ENCODE data around the gene LYRM7. TPM values are rescaled to one million over a fixed set of nuclear protein-coding genes. Genes with fewer than 3 reads are reported as not detected.
"Not testable (repeated sequence)": the region's sequence is repeated elsewhere in the genome, so short reads cannot be mapped to it uniquely, and the experiment has no call there.

Gene LYRM7
- 10 to 100 TPM; 16.8 to 18.9 TPM for total RNA-seq
- long read RNA-seq, full-length matches to known transcripts: 38 of 44 reads
- long read RNA-seq, partial matches to known transcripts: 0 of 44 reads
- long read RNA-seq, other reads (novel, unspliced or antisense): 6 of 44 reads

DNA sequence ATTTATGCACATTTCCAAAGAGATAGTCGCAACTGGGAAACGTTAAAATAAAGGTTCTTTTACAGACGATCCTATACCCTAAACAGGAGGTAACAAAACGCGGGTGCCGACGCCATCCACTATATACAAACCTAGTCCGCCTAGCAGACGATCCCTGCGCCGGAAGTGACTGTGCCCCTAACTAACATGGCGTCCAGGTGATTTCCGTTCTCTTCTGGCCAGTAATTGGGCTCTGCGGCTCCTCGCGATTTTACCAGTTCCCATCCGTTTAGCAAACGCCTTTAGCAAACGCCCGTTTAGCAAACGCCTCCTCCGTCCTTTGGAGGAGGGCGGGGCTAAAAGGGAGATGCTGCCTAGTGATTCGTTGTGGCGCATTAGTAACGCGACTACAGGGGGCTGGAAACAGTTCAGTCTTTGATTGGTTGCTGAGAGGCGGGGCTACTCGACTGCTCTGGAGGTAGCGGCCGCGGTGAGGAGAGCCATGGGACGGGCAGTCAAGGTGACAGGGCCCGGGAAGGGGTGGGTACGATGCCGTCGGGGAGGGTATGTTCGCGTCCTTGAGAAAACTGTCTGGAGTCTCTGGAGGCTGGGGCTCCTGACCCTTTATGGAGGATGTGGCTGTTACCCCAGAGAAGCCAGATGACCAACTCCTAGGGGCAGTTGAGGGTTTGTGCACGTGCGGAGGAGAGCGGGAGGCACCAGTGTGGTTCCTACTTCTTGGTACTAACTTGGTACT lies at the start of gene LYRM7:
LYRM7 (plus strand) TSS at position 405 of the 736 bp plus-strand sequence; CDS start at position 482, 77 bp downstream.
- peak; percentile 99 for ATAC-seq
- peak; percentile 96 for DNase-seq
- intact Hi-C loops (cut with DNase I): loop anchor here in 1 of 2 donors (5.0 to 10.0 kb wide), 2 partner anchors 92 to 244 kb away; partner anchors contain the start of gene CDC42SE2

DNA sequence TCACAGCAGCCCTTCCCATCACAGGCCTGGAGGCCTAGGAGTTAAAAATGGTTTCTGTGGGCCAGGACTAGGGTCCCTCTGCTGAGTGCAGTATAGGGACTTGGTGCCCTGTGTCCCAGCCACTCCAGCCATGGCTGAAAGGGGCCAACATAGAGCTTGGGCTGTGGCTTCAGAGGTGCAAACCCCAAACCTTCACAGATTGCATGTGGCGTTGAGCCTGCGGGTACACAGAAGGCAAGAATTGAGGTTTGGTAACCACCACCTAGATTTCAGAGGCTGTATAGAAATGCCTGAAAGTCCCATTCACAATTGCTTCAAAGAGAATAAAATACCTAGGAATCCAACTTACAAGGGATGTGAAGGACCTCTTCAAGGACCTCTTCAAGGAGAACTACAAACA lies 43.5 kb upstream of the LYRM7 start:
- DNase-seq; ATAC-seq; intact Hi-C loops (cut with DNase I): not testable (repeated sequence)

DNA sequence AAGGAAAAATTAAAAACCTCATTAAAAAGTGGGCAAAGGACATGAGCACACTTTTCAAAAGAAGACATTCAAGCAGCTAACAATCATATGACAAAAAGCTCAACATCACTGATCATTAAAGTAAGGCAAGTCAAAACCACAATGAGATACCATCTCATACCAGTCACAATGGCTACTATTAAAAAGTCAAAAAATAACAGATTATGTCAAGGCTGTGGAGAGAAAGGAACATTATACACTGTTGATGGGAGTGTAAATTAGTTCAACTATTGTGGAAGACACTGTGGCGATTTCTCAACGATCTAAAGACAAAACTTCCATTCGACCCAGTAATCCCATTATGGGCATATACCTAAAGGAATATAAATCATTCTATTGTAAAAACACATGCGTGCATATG lies 41.4 kb upstream of the LYRM7 start:
- DNase-seq (no peak), ATAC-seq (no peak)
- intact Hi-C loops (cut with DNase I): no loop called here

DNA sequence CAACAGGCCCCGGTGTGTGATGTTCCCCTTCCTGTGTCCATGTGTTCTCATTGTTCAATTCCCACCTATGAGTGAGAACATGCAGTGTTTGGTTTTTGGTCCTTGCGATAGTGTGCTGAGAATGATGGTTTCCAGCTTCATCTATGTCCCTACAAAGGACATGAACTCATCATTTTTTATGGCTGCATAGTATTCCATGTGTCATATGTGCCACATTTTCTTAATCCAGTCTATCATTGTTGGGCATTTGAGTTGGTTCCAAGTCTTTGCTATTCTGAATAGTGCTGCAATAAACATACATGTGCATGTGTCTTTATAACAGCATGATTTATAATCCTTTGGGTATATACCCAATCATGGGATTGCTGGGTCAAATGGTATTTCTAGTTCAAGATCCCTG lies 37.7 kb upstream of the LYRM7 start:
- ATAC-seq; DNase-seq; intact Hi-C loops (cut with DNase I): not testable (repeated sequence)

DNA sequence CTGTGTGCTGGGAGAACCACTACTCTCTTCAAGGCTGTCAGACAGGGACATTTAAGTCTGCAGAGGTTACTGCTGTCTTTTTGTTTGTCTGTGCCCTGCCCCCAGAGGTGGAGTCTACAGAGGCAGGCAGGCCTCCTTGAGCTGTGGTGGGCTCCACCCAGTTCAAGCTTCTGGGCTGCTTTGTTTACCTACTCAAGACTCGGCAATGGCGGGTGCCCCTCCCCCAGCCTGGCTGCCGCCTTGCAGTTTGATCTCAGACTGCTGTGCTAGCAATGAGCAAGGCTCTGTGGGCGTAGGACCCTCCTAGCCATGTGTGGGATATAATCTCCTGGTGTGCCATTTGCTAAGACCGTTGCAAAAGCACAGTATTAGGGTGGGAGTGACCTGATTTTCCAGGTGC lies 32.3 kb upstream of the LYRM7 start:
- DNase-seq; intact Hi-C loops (cut with DNase I): not testable (repeated sequence)

DNA sequence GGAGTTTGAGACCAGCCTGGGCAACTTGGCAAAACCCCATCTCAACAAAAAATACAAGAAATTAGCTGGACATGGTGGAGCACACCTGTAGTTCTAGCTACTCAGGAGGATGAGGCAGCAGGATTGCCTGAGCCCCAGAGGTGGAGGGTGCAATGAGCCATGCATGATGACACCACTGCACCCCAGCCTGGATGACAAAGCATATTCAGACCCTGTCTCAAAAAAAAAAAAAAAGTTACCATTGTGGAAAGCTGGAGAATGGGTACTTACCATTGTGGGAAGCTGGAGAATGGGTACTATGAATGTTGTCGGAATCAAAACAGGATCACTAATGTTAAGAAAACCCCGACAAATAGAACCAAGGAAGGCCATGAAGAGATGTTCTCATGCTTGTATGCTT lies 31.4 kb upstream of the LYRM7 start:
- intact Hi-C loops (cut with DNase I): no loop called here
- ATAC-seq (no peak), DNase-seq (no peak)

More for the DNA sequence above, 32.3 kb upstream of the LYRM7 start:
- ATAC-seq: not testable (repeated sequence)

DNA sequence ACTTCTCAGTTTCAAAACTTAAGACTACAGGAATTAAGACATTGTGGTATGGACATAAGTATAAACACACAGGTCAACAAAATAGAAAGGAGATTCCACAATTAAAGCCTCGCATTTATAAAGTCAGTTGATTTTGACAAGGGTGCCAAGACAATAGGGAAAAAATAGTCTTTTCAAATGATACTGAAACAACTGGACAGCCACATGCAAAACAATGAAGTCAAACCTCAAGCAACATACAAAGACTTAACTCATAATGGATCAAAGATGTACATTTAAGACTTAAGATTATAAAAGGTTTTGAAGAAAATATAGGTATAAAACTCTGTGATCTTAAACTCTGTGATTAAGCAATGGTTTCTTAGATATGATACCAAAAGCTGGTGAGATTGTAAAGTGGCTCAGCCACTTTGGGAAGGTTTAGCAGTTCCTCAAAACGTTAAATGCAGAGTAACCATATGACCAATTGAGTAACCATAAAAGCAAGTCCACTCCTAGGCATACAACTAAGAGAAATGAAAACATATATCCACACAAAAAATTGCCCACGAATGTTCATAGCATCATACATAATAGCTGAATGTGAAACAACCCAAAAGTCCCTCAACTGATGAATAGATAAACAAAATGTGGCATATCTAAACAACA lies 27.6 kb upstream of the LYRM7 start:
- ATAC-seq: no peak
- no peak for DNase-seq
- intact Hi-C loops (cut with DNase I): no loop called here

DNA sequence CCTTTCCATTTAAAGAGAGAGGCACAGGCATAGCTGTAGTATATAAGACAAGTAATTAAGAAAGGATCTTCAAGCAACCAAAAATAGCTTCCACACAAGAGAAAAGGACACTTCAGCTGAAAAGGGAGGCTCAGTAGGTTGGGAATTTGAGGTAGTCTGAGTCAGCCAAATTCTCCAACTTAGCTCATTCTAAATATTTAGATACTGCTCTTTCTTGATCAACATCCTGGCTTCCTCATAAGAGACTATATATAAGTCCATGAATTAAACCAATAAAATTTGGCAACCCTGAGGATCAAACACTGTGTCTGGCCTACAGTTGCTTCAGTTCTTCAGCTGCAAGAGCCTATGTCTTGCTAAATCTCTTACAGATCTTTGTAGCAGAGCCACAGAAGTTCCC lies 23.5 kb upstream of the LYRM7 start:
- intact Hi-C loops (cut with DNase I): no loop called here
- ATAC-seq (no peak), DNase-seq (no peak)

DNA sequence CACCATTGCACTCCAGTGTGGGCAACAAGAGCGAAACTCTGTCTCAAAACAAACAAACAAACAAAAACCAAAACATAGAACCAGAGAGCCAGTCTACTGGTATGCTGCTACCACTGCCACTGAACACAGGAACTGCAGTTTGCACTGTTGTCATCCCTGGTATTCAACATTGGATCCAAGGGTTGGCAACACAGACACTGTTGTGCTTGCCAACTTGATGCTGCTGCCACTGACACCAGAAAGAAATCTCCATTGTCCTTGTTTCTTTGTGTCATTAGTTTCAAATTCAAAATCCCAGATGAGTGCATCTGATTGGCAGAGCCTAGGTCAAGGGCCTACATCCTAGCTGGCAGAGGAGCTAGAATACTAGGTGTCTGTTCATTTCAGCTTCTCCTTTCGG lies 21.9 kb upstream of the LYRM7 start:
- no peak for DNase-seq
- no peak for ATAC-seq

DNA sequence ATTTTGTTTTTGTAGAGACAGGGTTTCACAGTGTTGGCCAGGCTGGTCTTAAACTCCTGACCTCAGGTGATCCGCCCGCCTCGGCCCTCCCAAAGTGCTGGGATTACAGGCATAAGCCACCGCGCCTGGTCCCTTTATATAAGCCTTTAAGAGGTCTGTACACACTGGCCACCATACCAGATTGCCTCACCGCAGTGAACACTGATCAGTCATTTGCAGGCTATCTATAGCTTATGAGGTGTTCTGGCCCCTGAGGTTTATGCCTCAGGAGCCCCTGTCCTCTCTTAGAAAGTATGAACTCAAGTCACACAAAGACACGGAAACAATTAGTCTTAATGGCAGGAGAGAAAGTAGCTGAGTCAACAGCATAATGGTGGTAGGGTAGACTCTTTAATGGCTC lies 20.3 kb upstream of the LYRM7 start:
- DNase-seq: no peak
- intact Hi-C loops (cut with DNase I): no loop called here
- no peak for ATAC-seq

More for the DNA sequence above, 21.9 kb upstream of the LYRM7 start:
- intact Hi-C loops (cut with DNase I): no loop called here

DNA sequence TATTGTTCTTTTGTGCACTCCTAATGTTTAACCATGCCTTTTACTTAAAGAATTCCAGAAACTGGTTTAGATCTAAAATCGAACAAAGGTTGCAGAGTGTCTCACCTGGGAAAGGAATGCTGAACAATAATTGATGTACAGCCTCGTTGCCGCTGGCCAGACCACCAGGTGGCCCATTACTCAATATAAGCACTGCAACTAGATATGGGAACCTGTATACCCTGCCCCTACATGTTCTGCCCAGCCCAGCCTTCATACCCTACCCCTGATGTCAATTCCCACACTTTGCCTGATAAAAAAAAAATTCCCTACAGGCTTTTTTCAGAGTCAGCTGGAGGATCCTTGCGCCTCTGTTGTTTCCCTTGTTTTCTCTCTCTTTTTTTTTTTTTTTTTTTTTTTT lies 19.5 kb upstream of the LYRM7 start:
- intact Hi-C loops (cut with DNase I): no loop called here
- ATAC-seq (no peak), DNase-seq (no peak)

DNA sequence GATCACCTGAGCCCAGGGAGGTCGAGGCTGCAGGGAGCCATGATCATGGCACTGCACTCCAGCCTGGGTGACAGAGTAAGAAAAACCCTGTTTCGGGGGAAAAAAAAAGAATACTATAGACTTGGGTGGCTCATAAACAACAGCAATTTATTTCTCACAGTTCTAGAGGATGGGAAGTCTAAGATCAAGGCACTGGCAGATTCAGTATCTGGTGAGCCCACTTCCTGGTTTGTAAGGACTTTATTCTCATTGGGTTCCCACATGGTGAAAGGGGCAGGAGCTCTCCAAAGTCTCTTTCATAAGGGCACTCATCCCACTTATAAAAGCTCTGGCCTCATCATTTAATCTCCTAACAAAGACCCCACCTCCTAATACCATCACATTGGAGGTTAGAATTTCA lies 14.4 kb upstream of the LYRM7 start:
- ATAC-seq (no peak), DNase-seq (no peak)
- intact Hi-C loops (cut with DNase I): no loop called here

DNA sequence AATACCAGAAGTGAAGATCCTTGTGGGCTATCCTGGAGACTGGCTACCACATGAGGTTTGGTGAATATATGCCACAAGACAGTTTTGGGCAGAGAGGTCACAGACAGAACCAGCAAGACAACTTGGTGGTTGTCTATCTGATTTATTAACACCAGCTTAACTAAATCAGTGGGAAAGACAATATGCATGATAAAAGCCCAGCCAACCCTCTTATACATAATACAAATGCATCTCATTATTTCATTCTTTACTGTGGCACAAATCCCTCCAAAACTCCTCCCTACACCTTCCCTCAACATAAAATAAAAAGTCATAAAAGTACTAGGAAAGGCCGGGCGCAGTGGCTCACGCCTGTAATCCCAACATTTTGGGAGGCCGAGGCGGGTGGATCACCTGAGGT lies 13.8 kb upstream of the LYRM7 start:
- ATAC-seq (no peak), DNase-seq (no peak)
- intact Hi-C loops (cut with DNase I): no loop called here

DNA sequence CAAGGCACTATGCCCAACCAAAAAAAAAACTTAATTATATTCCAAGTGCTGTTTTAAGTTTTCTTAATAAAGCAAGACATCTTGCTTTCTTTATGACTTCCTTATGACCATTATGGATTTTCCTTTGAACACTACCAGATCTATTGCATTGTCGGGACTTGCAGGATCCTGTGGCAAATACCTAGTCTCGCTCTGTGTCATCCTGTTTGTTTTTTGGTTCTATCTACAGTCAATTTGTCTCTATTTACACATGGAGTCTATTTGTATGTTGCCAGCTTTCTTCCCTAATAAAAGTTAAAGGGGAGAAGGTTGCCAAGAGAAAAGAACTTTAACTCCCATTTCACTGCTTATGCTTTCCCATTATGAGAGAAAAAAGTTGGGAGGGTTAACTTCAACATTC lies 10.6 kb upstream of the LYRM7 start:
- ATAC-seq: no peak
- DNase-seq: no peak
- intact Hi-C loops (cut with DNase I): no loop called here

DNA sequence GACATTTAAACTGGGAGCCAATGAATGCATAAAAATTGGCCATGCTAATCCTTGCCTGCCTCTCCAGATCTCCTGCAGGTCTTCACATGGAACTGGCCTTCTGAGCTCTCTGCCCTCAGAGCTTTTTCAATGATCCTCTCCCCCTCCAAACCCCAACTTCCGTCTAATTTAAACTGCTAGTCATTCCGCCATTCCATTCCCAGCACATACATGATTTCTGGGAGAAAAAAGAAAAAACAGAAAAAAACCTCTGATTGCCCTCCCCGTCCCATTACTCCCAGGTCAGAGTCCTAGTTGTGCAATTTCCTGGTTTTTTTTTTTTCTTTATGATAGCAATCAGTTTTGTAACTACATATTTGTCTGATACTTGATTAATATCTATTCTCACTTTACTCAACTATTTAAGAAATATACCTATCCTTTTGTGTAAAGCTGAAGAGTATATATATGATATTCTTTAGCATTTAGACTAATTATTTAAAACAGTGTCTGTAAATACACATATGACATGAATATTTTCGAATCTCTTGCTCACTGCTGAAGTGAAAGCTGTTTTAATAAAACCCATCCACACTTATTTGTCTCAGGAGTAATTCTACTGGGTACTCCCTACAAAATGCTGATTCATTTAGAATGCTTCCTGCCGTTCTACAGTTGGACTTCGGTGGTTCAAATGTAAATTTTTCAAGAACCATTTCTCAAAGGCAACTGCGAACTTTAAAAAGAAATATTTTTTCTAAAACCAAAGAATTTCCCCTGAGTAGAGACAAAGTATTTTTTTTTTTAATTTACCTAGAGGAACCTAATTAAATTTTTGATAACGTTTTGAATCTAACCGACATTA lies 7.2 kb upstream of the LYRM7 start:
- intact Hi-C loops (cut with DNase I): no loop called here
- DNase-seq: no peak
- no peak for ATAC-seq

DNA sequence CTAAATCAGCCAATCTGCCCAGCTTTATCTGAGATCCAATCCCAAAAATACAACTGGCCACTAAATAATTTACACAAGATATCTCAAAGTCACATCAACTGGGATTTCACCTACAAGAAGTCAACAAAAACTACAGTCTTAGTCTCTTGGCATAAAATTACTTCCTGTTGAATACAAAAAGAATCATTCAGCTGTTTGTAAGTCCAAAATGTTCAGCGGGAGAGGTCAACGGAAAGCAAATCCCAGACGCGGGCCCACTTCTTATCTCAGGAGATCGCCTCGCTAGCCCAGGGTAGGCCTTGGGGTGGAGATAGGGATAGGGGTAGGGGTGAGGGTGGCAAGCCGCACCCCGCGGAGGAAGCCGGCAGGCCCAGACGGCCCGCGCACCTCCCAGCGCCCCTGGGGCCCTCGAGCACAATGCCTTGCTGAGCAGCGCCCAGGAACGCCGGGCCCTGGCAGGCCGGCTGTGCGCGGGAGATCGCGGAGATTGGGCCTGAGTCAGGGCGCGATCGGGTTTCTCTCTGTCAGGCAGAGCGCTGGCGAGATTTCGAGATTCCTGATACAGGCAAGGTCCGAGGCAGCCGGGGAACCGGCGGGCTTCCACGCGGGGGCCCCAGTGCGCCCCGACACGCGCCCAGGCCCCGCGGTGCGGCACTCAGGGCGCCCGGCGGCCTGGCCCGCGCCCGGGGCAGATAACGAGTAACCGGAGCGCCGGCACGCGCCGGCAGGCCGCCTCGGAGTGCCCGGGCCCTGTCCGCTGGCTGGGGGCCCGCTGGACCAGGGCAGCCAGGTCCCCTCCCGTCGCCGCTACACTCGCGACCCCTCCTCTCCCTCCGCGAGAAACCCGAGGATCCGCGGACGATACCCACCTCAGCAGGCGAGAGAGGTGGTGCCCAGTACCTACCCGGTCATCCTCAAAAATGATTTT lies 6.3 kb upstream of the LYRM7 start:
- peak; percentile 83 to 84 for ATAC-seq
- DNase-seq: peak; percentile 69
- intact Hi-C loops (cut with DNase I): no loop called here

DNA sequence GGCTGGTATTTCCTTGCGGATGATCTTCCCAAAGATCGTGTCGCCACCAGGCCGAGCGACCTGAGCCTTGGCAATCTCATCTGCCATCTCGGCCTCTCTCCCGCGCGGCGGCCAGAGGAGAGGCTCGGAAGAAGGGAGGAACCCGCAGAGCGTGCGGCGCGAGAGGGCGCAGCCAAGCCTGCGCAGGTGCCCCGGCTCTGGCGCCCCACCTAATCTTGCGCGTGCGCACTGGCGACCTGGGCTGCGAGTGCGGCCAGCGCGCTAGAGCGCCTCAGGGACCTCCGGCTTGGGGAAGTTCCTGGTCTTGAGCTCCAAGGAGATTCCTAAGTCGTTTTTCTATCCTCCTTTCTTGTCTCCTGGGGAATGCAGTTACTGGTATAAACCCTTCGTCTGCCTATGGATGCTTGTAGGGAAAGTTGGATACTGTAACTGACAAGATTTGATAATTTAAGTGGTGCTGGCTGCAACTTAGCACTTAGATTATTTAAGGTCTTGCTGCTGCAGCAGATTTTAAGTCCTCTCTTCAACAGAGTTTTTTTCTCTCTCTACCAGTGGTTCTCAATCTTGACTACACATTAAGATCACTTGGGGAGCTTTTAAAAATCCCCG lies 5.5 kb upstream of the LYRM7 start, which contains the start of gene HINT1:
HINT1 (minus strand) TSS at position 138 of the 609 bp plus-strand sequence; CDS start at position 87, 51 bp downstream.
- intact Hi-C loops (cut with DNase I): no loop called here
- peak; percentile 96 to 97 for ATAC-seq

DNA sequence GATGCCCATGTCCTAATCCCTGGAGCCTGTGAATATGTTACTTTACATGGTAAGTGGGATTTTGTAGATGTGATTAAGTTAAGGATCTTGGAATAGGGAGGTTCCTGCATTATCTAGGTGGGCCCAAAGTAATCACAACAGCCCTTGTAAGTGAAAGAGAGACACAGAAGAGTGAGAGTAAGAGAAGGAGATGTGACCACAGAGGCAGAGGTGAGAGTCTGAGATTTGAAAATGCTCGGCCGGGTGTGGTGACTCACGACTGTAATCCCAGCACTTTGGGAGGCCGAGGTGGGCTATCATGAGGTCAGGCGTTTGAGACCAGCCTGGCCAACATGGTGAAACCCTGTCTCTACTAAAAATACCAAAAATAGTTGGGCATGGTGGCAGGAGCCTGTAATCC lies 3.1 kb upstream of the LYRM7 start:
- DNase-seq (no peak), ATAC-seq (no peak)
- intact Hi-C loops (cut with DNase I): no loop called here

More for the DNA sequence above, 5.5 kb upstream of the LYRM7 start, which contains the start of gene HINT1:
- peak; percentile 94 for DNase-seq

Data from left cardiac atrium (tissue), 4 donors.